T-helper 2 cell (primary cell): ENCODE measurements around the gene ACTL9.
A peak's percentile ranks its signal among the peaks of the same experiment; 100 is the strongest.
"Not testable (repeated sequence)": the region's sequence is repeated elsewhere in the genome, so short reads cannot be mapped to it uniquely, and the experiment has no call there.

Experiments
- DNase-seq, 5 experiments: peaks; one replicate each; pipeline versions ENCODE4 v3.0.0 to v3.0.0-alpha.2; 2012 to 2022
- total RNA-seq, 2 donors: gene quantifications; one replicate each; lab custom pipeline; 2026; lab: John Stamatoyannopoulos, UW

Gene ACTL9
- 0 reads per million in 2 donors for total RNA-seq

DNA sequence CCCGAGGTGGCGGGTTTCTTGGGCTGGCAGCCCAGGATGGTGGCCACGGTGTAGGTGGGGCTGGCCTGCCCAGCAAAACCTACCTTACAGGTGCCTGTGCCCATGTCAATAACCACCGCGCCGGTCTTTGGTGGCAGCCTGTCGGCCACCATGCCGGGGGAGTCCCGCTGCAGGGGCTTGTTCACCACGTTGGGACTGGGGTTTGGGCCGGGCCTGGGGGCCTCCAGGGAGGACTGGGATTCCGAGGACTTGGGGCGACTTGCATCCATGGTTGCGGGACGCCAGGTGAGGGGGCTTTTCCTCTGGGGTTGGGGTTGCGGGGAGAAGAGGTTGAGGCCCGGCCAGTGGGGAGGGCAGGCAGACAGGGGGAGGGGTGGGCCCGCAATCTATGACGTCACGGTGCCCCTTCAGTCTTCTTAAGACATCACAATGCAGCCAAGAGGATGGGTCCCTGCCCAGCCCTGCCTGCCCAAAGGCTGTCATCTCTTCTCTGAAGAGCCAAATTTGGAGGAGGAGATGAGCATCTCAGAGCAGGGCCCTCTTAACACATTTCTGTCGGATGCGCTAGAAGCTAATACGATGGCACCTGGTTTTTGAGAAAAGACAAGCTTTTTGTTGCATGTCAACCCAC, at the start of gene ACTL9:
Gene ACTL9 (minus strand): TSS at position 363 of the 631 bp plus-strand sequence. CDS start 94 bp downstream, at position 269.
- DNase-seq, result no peak

- DNase-seq, result not testable (repeated sequence)
Observed at GRCh38 chr19:8739291-8740065, 40.9 kb upstream of the ACTL9 start.

GRCh38 chr19:8738377-8738776, 39.8 kb upstream of the ACTL9 start:
- no peak for DNase-seq

- peak in 1 of 5 experiments; percentile 19 for DNase-seq
Observed at GRCh38 chr19:8731428-8732169, 33.0 kb upstream of the ACTL9 start.

DNA sequence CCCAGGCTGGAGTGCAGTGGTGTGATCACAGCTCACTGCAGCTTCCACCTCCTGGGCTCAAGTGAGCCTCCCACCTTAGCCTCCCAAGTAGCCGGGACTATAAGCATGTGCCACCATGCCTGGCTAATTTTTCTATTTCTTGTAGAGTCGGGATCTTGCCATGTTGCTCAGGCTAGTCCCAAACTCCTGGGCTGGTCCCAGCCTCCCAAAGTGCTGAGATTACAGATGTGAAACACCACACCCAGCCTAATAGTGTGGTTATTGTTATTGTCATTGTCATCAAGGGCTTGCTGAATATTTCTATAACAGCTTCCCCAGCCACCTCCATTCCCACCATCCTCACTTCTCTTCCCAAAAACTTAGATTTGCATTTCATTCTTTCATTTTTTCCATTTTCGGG, 25.7 kb upstream of the ACTL9 start:
- DNase-seq, result no peak

DNA sequence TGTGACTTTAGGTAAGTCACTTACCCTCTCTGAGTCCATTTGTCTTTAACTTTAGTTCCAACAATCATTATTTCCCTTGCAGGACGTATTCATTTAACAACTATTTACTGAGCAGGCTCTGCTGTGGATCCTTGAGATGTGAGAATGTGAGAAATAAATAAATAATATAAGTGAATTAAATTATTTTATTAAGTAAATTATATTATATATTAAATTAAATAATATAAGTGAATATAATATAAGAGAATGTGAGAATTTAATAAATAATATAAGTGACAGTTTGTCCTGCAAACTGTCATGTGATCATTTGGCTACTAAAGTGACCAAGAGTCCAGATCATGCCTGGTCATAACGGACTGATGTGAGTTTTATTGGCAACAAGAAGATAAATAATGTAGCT, 23.4 kb upstream of the ACTL9 start:
- DNase-seq, result no peak

DNA sequence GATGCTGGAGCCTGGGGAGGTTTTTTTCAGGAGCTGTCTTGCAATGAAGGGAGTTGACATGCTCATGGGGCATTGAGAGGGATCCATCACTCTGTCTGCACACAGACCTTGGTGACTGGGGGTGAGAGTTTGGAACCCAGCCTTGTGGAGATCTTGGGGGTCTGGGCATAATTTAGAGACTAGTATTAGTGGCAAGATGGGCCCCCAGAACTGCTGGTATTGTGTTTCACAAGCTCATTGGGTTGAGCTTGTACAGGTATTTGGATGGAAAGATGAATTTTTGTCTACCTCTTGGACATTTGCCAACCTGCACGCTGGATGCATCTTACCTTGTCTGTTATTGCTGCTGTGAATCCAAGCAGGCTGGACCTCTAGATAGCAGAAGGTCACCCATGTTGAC, 22.7 kb upstream of the ACTL9 start, which contains the start of gene OR2Z1:
Gene OR2Z1 (plus strand): TSS at position 301 of the 400 bp plus-strand sequence. CDS start 9,395 bp downstream, outside the sequence.
- DNase-seq, result no peak

DNA sequence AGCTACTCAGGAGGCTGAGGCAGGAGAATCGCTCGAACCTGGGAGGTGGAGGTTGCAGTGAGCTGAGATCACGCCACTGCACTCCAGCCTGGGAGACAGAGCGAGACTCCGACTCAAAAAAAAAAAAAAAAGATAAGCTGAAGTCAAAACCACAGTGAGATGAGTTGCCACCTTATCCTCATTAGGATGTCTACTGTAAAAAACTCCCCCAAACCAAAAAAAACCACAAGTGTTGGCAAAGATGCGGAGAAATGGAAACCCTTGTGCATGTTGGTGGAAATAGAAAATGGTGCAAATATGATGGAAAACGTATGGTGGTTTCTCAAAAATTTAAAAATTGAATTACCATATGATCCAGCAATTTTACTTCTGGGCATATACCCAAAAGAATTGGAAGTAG, 11.7 kb upstream of the ACTL9 start:
- not testable (repeated sequence) for DNase-seq

DNA sequence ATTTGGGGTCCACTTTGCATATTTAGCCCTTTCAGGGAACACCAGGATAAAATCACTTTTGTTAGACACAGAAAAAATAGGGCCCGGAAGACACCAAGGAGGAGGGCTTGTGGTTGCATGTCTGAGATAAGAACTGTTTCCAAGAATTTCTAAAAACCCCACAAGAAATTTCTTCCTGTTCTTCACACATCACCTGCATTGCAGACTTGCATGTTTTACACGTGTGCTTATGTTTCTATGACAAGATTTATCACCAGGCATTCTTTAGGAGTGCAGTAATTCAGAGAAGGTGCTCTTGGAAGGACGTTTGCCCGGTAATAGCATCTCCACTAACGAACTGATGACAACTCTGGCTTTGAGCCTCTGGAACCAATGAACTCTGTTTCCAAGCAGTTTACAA, 7.1 kb upstream of the ACTL9 start:
- peak in 1 of 5 experiments; percentile 76 for DNase-seq

- peak in 1 of 5 experiments; percentile 70 for DNase-seq
Observed at GRCh38 chr19:8705304-8705703, 6.7 kb upstream of the ACTL9 start.

DNA sequence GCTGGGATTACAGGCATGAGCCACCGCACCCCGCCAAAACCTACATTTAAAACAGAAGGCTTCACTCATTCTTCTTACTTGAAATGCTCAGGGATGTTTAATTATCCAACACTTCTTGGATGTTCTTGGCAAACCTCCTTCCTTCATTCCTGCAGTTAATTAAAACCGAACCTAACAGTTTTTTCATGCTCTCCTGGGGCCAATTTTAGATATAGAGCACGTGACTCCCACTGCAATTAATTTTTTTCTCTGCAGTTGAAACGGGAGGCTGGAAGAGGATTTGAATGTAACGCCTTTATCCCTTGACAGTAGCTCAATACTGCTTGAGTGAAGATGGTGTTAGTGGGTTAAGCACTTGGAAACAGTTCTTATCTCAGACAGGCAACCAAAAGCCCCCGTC, 4.6 kb upstream of the ACTL9 start:
- no peak for DNase-seq

DNA sequence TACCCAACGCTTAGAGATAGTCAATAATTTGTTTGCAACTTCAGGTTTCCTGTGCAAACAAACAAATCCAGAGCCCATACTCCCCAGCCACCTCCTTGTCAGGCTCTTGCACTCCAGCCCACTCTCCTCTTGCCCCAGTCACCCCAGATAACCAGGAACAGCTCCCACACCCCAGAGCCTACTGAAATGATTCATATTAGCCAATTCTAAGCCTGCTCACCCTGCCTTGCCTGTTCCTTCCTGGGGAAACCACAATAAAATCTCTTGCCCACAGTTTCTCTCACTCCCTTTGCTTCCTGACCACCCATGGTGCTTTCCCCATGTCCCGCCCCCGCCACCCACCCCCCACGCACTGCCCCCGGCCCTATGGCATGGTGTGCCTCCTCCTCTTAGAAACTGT, 3.8 kb upstream of the ACTL9 start:
- DNase-seq, result peak in 3 of 5 experiments; percentile 19 to 86 (median 50)

DNA sequence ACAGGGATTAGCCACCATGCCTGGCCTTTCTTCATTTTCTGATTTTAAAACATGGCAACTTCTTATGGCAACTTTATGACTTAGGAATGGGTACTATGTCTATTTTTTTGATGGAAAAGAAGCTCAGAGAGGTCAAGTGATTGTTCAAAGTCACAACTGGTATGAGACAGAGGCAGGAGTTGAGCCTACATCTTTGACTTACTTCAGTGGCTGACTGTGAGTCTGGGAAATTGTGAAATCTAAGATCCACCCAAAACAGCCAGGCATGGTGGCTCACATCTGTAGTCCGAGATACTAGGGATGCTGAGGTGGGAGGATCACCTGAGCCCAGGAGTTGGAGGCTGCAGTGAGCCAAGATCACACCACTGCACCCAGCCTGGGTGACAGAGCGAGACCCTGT, 2.4 kb upstream of the ACTL9 start:
- DNase-seq, result no peak

- no peak for DNase-seq
Observed at GRCh38 chr19:8699908-8700307, 1.3 kb upstream of the ACTL9 start.

DNA sequence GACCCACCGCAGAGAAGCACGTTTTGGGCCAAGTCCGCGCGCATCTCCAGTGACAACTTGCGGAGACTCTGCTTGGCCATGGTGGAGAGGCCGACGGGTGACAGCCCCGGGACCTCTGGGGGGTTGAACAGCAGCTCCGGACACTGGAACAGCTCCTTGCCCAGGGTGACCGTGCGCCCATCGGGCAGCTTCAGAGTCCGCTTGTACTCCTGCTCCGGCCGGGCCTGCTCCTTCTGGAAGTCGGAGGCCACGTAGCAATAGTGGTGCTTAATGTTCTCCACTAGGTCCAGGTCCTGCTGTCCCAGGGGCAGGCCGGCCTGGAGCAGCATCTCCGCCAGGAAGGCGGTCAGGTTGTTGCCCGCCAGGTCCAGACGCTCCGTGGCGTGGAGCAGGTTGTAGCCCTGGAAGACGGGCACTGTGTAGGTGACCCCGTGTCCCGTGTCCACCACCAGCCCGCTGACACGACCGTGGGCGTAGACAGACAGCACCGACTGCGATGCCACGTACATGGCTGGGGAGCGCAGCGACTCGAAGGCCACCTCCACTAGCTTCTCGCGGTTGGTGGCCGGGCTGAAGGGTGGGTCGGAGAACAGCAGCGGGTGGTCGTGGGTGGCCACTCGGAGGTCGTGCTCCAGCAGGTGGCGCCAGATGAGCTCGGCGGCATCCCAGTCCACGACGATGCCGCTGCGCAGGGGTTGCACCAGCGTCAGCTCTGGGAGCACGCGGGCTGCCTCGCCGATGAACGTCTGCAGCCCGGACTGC, 743 bp downstream of the ACTL9 start:
- DNase-seq, result peak in 1 of 5 experiments; percentile 40

- DNase-seq, result no peak
Observed at GRCh38 chr19:8696993-8697392, 1.6 kb downstream of the ACTL9 start.

- DNase-seq, result no peak
Observed at GRCh38 chr19:8695911-8696310, 2.7 kb downstream of the ACTL9 start.

DNA sequence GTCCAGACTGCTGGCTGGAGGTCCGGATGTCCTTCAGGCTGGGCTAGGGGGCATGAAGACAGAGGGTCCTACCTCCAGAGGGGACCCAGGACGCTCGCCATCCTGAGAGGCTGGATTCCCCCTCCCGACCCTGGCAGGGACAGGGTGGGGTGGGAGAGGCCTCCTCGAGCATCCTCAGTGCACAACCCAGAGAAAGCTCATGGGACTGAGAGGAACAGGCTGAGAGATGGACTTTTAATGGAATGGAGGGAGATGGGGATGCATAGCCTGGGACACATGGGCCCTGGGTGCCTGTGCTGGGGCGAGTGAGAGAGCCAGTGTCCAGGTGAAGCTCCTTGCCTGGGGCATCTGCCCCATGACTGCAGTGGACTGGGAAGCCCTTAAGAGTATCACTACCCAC, 3.1 kb downstream of the ACTL9 start:
- no peak for DNase-seq

- no peak for DNase-seq
Observed at GRCh38 chr19:8690753-8691539, 7.6 kb downstream of the ACTL9 start.

- DNase-seq, result no peak
Observed at GRCh38 chr19:8688930-8689329, 9.7 kb downstream of the ACTL9 start.

- DNase-seq, result no peak
Observed at GRCh38 chr19:8686549-8686948, 12.0 kb downstream of the ACTL9 start.
